COR-L47 (cell line): ENCODE results near the gene SPATA12.
"Not testable (repeated sequence)": the region's sequence is repeated elsewhere in the genome, so short reads cannot be mapped to it uniquely, and the experiment has no call there.

Experiments used
- DNase-seq: peaks from one replicate; lab custom pipeline; 2025; lab: John Stamatoyannopoulos, UW

Gene SPATA12

DNA sequence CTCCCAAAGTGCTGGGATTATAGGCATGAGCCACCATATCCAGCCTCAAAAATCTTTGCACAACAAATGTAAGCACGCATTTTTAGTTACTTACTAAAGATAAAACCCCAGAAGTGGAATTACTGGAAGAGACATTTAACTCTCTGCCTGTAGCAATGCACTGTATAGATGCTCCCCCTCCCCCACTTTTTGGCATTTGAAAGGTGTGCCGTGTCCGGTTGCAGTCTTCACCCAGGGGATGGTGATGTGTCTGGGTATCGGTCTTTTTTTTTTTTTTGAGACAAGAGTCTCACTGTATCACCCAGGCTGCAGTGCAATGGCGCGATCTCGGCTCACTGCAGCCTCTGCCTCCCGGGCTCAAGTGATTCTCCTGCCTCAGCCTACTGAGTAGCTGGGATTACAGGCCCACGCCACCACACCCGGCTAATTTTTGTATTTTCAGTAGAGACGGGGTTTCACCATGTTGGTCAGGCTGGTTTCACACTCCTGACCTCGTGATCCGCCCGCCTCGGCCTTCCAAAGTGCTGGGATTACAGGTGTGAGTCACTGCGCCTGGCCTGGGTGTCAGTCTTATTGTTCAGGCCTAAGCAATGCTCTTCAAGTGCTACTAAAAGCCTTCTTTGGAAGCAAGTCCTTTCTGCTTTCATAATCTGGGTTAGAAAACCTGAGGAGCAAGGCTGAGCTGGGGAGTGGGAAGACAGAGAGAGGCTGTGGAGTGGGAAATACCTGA lies 23.0 kb downstream of the SPATA12 start:
- DNase-seq: not testable (repeated sequence)

- no peak for DNase-seq
These were observed 24.7 kb downstream of the SPATA12 start for GRCh38 chr3:57085211-57085610.

DNA sequence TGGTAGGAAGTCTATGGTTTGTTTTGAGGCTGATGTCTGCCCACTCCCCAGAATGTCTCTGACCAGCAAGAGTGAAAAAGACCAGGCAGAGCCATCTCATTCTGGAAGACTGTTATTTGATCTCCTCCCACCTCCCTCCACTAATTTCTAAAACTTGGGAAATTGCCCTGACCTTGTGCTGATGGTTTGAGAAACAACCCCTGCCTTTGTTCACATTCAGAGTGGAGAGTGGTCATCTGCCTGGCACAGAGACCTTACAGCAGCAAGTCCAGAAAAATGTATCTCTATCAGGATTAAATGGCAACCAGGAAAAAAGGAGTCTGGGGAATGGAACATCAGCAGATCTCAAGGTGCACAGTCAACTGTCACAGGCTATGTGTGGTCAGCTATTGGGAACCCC lies 25.7 kb downstream of the SPATA12 start:
- no peak for DNase-seq

DNA sequence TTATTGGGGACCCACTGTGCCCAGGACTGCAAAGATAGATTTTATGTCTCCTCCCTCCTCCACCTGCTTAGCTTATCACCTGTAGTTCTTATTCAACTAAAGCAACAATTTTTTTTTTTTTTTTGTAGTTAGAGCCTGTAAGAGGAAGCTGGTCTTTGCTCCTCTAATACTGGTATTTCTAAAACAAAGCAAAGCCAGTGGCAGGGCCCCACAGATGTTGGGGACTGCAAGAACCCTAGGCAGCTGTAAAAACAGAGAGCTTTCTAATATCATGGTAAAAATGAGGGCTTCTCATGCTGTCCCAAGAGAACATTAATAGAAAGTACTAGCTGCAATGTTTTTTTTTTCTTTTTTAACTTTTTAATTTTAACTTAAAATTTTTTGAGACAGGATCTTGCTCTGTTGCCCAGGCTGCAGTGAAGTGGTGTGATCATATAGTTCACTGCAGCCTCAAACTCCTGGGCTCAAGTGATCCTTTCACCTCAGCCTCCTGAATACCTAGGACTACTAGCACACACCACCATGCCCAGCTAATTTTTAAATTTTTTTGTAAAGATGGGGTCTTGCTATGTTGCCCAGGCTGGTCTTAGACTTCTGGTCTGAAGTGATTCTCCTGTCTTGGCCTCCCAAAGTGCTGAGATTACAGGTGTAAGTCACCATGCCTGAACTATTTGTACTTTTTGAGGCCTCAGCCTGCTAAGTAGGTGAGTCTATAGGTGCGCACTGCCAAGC lies 27.1 kb downstream of the SPATA12 start:
- no peak for DNase-seq

GRCh38 chr3:57088503-57088902 lies 28.0 kb downstream of the SPATA12 start:
- no peak for DNase-seq

DNA sequence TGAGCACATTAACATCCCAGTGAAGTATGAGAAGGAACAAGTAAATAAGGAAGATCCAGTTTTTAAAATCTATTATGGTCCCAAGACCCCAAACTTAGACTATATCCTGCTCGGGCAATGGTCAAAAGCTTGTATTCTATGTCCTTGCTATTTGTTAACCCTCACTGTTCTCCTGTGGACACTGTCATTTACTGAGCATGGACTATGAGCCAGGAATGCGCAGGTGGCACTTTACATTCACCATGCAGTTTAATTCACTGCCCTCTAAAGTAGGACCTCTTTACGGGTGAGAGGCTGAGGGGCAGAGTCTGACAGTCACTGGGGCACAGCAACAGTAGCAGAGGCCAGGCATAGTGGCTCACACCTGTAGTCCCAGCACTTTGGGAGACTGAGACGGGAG lies 28.6 kb downstream of the SPATA12 start:
- no peak for DNase-seq

DNA sequence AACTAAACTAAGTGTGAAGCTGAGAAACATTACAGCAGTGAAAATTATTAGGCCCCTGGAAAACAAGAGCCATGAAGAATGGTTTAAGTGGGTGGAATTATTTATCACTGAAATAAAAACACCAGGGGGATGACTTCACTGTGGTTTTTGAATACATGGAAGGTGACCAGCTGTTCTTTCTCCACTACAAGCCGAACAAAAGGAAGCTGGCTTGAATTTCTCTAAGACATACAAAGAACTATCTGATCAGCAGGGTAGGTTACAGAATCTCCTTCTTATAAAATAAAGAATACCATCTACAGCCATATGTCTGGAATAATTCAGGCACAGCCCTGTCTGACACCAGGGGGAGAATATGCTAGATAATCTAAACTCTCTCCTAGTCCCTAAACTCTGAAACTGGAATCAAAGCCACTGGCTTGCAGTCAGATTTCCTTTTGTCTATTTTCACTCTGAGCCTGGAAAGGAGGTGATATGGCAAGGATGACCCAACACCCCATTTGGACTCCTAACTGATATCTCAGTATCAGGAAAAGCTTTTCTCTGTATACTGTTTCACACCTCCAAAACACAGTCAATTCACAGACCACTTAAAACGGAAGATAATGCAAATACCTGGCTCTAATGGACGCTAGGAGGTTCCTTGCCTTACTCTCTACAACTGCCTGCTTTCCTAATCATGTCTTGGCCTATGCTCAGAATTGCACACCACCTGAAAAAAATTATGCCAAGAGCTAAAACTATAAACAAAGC lies 31.2 kb downstream of the SPATA12 start:
- DNase-seq: no peak

- DNase-seq: no peak
These were observed 33.0 kb downstream of the SPATA12 start for GRCh38 chr3:57093489-57093888.

- DNase-seq: no peak
These were observed 33.6 kb downstream of the SPATA12 start for GRCh38 chr3:57093971-57094535.

DNA sequence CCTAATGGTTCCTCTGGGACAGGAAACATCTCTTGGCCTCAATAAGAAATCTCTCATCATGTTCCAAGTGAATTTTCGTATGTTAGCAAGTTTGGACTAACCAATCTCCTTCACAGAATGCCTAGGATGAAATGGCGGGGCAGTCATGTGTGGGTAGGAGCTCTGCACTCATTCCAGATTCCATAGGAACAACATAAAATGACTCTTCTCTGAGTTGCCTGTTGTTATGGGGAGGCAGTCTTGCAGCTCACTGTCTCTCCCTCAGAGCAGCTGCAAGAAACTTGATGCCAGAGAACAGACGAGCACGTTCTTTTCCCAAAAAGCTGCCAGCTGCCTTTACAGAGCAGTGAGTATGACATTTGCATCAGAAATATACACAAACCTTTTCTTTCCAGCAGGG lies 34.1 kb downstream of the SPATA12 start:
- DNase-seq: no peak

DNA sequence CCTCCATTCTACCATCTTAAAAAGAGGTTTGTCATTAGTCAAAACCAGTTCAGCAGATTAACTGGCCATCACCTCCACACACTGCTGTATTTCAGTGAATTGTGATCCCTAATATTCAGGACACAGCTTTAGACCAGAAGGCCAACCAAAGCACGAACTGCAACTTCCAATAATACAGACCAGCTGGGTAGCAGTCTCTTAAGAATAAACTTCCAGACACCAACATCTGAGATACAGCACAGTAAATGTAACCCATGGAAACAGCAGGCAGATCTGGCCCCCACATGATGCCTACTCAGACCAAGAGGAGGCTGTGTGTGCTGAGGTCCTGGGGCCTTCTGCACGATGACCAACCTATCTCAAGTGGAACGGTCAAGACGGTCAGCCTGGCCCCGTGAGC lies 34.9 kb downstream of the SPATA12 start:
- DNase-seq: no peak

GRCh38 chr3:57097536-57097935 lies 37.1 kb downstream of the SPATA12 start:
- DNase-seq: no peak

DNA sequence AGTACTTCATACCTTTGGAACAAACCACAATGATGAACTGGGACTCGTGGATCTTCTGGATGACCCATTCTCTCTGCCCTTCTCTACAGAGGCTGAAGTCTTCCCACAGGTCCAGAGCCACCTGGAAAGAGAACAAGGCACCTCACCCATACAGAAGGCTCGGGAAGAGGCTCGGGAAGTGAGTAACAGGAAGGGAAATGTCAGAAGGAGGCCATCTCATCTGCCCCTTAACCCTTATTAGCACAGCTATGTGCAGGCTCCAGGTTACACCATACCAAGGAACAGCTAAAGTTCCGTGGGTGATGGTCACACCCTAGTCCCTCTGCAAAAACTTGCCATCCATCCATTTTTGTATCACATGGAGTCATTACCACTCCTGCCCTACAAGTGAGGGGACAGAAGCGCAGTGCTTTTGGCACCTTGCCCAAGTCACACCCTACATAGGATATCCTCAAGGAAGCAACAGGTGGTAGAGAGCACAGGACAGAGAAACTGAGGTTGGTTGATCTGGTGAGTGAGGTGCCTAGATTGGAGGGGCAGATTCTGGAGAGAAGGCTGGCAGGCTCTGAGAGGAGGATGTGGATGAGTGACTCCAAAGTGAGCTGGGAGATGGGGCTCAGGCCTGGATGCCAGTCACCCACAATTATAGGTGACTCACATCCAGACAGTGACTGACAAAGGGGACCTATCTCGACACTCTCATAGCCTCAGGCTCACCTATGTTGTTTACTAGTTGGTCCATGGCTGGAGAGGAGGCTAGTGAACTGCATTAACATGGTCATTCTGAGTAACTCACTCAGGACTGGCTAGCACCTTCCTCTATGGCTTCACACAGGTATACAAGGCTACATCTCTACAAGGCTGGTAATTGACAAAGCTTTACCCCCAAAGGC lies 38.2 kb downstream of the SPATA12 start:
- DNase-seq: no peak

DNA sequence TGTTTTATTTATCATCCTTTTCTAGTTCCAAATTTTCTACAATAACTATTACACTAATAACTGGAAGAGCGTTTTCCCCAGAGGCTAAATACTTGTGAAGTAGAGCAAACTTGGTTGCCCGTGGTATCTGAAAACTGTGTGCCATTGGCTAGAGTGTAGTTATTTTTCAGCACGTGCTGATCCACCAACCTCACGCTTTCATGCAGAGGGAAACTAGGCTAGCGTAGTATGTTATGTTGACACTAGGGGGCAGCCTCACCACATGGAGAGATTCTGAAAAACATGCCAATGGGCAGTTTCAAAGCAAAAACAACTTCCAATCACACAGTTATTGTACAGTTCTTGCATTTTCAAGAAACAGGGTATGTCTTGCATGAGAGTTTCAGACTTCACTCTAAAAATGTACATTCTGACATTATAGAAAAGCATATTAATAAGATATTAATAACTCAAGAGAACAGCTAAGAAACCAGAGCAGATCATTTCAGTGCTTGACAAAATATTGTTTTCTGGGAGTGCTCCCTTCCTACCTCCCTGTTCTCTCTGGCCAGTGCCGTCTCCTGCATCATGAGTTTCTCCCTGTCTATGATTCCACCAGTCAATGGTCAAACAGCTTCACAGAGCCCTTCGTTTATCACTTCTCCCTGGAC lies 39.7 kb downstream of the SPATA12 start:
- DNase-seq: peak; percentile 12

- DNase-seq: no peak
These were observed 45.1 kb downstream of the SPATA12 start for GRCh38 chr3:57105585-57105984.

DNA sequence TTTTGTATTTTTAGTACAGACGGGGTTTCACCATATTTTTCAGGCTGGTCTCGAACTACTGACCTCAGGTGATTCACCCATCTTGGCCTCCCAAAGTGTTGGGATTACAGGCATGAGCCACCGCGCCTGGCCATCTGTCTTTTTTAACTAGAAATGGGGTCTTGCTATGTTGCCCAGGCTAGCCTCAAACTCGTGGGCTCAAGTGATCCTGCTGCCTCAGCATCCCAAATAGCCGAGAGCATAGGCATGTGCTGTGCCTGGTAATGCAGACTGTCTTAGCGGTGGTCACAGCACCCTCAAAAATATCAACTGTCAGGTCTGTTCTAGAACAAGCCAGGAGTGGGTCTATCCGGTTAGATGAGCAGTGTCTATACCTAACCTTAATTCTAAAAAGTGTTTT lies 48.2 kb downstream of the SPATA12 start:
- no peak for DNase-seq

- DNase-seq: no peak
These were observed 49.2 kb downstream of the SPATA12 start for GRCh38 chr3:57109437-57110199.

DNA sequence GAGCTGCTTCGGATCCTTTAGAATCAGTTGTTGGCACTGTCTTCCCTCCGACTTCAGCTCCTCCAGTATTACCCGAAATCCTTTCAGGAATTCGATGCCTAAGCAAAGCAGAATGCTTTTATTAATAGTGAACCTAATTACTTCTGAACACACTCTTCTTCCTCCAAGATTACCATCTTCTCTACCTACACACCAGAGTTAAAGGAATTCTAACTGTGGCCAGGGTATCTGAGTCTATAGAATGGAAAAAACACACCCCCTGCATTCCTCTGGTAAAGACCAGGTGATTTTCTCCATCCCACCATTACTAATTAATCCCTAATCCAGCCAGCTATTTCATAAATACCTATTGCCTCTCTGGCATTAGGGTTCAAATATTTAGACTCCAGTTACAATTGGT lies 49.8 kb downstream of the SPATA12 start:
- DNase-seq: no peak

- DNase-seq: peak; percentile 56
These were observed 50.3 kb downstream of the SPATA12 start for GRCh38 chr3:57110798-57111197.

DNA sequence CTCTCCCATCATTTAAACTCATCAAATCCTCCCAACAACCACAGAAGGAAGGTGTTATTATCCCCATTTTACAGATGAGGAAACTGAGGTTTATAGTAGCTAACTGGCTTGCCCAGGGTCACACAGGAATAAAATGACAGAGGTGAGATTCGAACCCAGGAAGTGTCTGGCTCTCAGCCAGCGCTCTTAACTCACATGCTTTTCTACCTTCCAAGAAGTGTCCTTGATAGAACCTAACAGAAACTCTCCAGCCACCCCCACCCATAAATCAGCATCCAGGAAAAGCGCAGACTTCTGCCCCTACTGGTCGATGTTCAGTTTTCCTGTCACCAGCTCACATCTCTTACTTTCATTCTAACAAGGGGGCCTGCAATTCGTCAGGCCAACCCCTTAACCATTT lies 51.7 kb downstream of the SPATA12 start:
- no peak for DNase-seq
